ENCODE results near the gene MAGED4.
"Not testable (repeated sequence)": the region's sequence is repeated elsewhere in the genome, so short reads cannot be mapped to it uniquely, and the experiment has no call there.

Gene MAGED4

GRCh38 chrX:52185078-52185453 is 378 bp downstream of the MAGED4 start:
- not testable (repeated sequence) for H3K14ac ChIP-seq (ENCODE audit: low read length); H3K23ac ChIP-seq (ENCODE audit: low read depth, low read length, poor library complexity); H4K91ac ChIP-seq (ENCODE audit: low read depth, low read length, poor library complexity); DNase-seq (ENCODE audit: low spot score); H4K8ac ChIP-seq (ENCODE audit: low read depth, low read length); H3K9me3 ChIP-seq (replicated peaks in 1 of 2; ENCODE audit: control insufficient read depth in 2 of 2, insufficient read depth in 1 of 2, low read depth in 1 of 2, low read length in 2 of 2); H3K18ac ChIP-seq (ENCODE audit: low read length); H2AFZ ChIP-seq (ENCODE audit: low read length); H3K4ac ChIP-seq (ENCODE audit: low read length); H3K79me1 ChIP-seq (ENCODE audit: low read depth, low read length); H2BK120ac ChIP-seq (ENCODE audit: low read depth, low read length); H3K9ac ChIP-seq (ENCODE audit: low read depth, low read length, poor library complexity); H2BK12ac ChIP-seq (ENCODE audit: low read length); H3K4me1 ChIP-seq (ENCODE audit: control insufficient read depth in 2 of 2, insufficient read depth in 1 of 2, low read depth in 1 of 2, low read length in 2 of 2); H2AK5ac ChIP-seq (ENCODE audit: low read depth, low read length); H3K4me3 ChIP-seq (ENCODE audit: low read length in 2 of 2); H3K27ac ChIP-seq (replicated peaks; ENCODE audit: low read length); H3K36me3 ChIP-seq (replicated peaks in 1 of 2; ENCODE audit: control insufficient read depth in 2 of 2, insufficient read depth in 2 of 2, low read length in 2 of 2); H3K4me2 ChIP-seq (ENCODE audit: insufficient read depth, low read length, poor library complexity, severe bottlenecking); H2BK5ac ChIP-seq (ENCODE audit: low read length); H3K27me3 ChIP-seq (ENCODE audit: control insufficient read depth in 3 of 3, insufficient read depth in 3 of 3, low read depth in 1 of 3, low read length in 3 of 3); H2BK15ac ChIP-seq (ENCODE audit: low read length)
- no CpG with 5 or more reads among the region's 18 CpGs for WGBS, 2 donors (ENCODE audit: extremely low coverage in 2 of 2, insufficient read length in 2 of 2, insufficient replicate concordance in 1 of 2)

- not testable (repeated sequence) for DNase-seq (ENCODE audit: low spot score); H2BK5ac ChIP-seq (ENCODE audit: low read length); H3K9ac ChIP-seq (ENCODE audit: low read depth, low read length, poor library complexity); H3K23ac ChIP-seq (ENCODE audit: low read depth, low read length, poor library complexity); H4K91ac ChIP-seq (ENCODE audit: low read depth, low read length, poor library complexity); H3K79me1 ChIP-seq (ENCODE audit: low read depth, low read length); H3K27ac ChIP-seq (replicated peaks; ENCODE audit: low read length); H3K14ac ChIP-seq (ENCODE audit: low read length); H2BK12ac ChIP-seq (ENCODE audit: low read length); H3K9me3 ChIP-seq (replicated peaks in 1 of 2; ENCODE audit: control insufficient read depth in 2 of 2, insufficient read depth in 1 of 2, low read depth in 1 of 2, low read length in 2 of 2); H3K27me3 ChIP-seq (ENCODE audit: control insufficient read depth in 3 of 3, insufficient read depth in 3 of 3, low read depth in 1 of 3, low read length in 3 of 3); H3K4me1 ChIP-seq (ENCODE audit: control insufficient read depth in 2 of 2, insufficient read depth in 1 of 2, low read depth in 1 of 2, low read length in 2 of 2); H3K36me3 ChIP-seq (replicated peaks in 1 of 2; ENCODE audit: control insufficient read depth in 2 of 2, insufficient read depth in 2 of 2, low read length in 2 of 2); H2AK5ac ChIP-seq (ENCODE audit: low read depth, low read length); H3K4ac ChIP-seq (ENCODE audit: low read length); H3K4me2 ChIP-seq (ENCODE audit: insufficient read depth, low read length, poor library complexity, severe bottlenecking); H2BK120ac ChIP-seq (ENCODE audit: low read depth, low read length); H3K4me3 ChIP-seq (ENCODE audit: low read length in 2 of 2); H4K8ac ChIP-seq (ENCODE audit: low read depth, low read length); H2AFZ ChIP-seq (ENCODE audit: low read length); H2BK15ac ChIP-seq (ENCODE audit: low read length); H3K18ac ChIP-seq (ENCODE audit: low read length)
- WGBS, 2 donors (ENCODE audit: extremely low coverage in 2 of 2, insufficient read length in 2 of 2, insufficient replicate concordance in 1 of 2) = no CpG with 5 or more reads among the region's 6 CpGs
These were observed 26.7 kb downstream of the MAGED4 start for GRCh38 chrX:52211405-52211804.

- no peak overlapping the region for H2BK5ac ChIP-seq (ENCODE audit: low read length)
- no peaks in the 10 kb centered on the region for H3K79me1 ChIP-seq (ENCODE audit: low read depth, low read length)
- no peak overlapping the region for H2BK12ac ChIP-seq (ENCODE audit: low read length)
- no peak for DNase-seq (ENCODE audit: low spot score)
- no peak overlapping the region for H3K18ac ChIP-seq (ENCODE audit: low read length)
- no peak overlapping the region for H3K4me2 ChIP-seq (ENCODE audit: insufficient read depth, low read length, poor library complexity, severe bottlenecking)
- no peak overlapping the region for H2AFZ ChIP-seq (ENCODE audit: low read length)
- no peak overlapping the region for H3K4me3 ChIP-seq (ENCODE audit: low read length in 2 of 2)
- no peak overlapping the region for H4K91ac ChIP-seq (ENCODE audit: low read depth, low read length, poor library complexity)
- no peak overlapping the region for H3K9ac ChIP-seq (ENCODE audit: low read depth, low read length, poor library complexity)
- no peak overlapping the region for H3K14ac ChIP-seq (ENCODE audit: low read length)
- H3K27me3 ChIP-seq (ENCODE audit: control insufficient read depth in 3 of 3, insufficient read depth in 3 of 3, low read depth in 1 of 3, low read length in 3 of 3) = no peaks in the 10 kb centered on the region
- no CpG with 5 or more reads among the region's 3 CpGs for WGBS, 2 donors (ENCODE audit: extremely low coverage in 2 of 2, insufficient read length in 2 of 2, insufficient replicate concordance in 1 of 2)
- no peaks in the 10 kb centered on the region for H3K36me3 ChIP-seq (replicated peaks in 1 of 2; ENCODE audit: control insufficient read depth in 2 of 2, insufficient read depth in 2 of 2, low read length in 2 of 2)
- H2BK120ac ChIP-seq (ENCODE audit: low read depth, low read length) = no peak overlapping the region
- peaks cover 0 to 3% of the 10 kb centered on the region in 2 donors for H3K4me1 ChIP-seq (ENCODE audit: control insufficient read depth in 2 of 2, insufficient read depth in 1 of 2, low read depth in 1 of 2, low read length in 2 of 2)
- H2AK5ac ChIP-seq (ENCODE audit: low read depth, low read length) = no peak overlapping the region
- H2BK15ac ChIP-seq (ENCODE audit: low read length) = no peak overlapping the region
- H3K27ac ChIP-seq (replicated peaks; ENCODE audit: low read length) = no peak overlapping the region
- H3K9me3 ChIP-seq (replicated peaks in 1 of 2; ENCODE audit: control insufficient read depth in 2 of 2, insufficient read depth in 1 of 2, low read depth in 1 of 2, low read length in 2 of 2) = no peaks in the 10 kb centered on the region
- H3K23ac ChIP-seq (ENCODE audit: low read depth, low read length, poor library complexity) = no peak overlapping the region
- no peak overlapping the region for H4K8ac ChIP-seq (ENCODE audit: low read depth, low read length)
- no peak overlapping the region for H3K4ac ChIP-seq (ENCODE audit: low read length)
These were observed 28.6 kb downstream of the MAGED4 start for GRCh38 chrX:52213276-52213675.

- no peak overlapping the region for H3K27ac ChIP-seq (replicated peaks; ENCODE audit: low read length)
- H2BK12ac ChIP-seq (ENCODE audit: low read length) = no peak overlapping the region
- no peak overlapping the region for H3K14ac ChIP-seq (ENCODE audit: low read length)
- no peak overlapping the region for H2AFZ ChIP-seq (ENCODE audit: low read length)
- H3K4ac ChIP-seq (ENCODE audit: low read length) = no peak overlapping the region
- H2BK5ac ChIP-seq (ENCODE audit: low read length) = no peak overlapping the region
- H3K4me3 ChIP-seq (ENCODE audit: low read length in 2 of 2) = no peak overlapping the region
- no peak overlapping the region for H2BK120ac ChIP-seq (ENCODE audit: low read depth, low read length)
- no CpG with 5 or more reads among the region's 3 CpGs for WGBS, 2 donors (ENCODE audit: extremely low coverage in 2 of 2, insufficient read length in 2 of 2, insufficient replicate concordance in 1 of 2)
- H3K9ac ChIP-seq (ENCODE audit: low read depth, low read length, poor library complexity) = no peak overlapping the region
- no peak overlapping the region for H3K23ac ChIP-seq (ENCODE audit: low read depth, low read length, poor library complexity)
- H2AK5ac ChIP-seq (ENCODE audit: low read depth, low read length) = no peak overlapping the region
- peak overlapping the region; percentile 26 for H2BK15ac ChIP-seq (ENCODE audit: low read length)
- no peak overlapping the region for H3K4me2 ChIP-seq (ENCODE audit: insufficient read depth, low read length, poor library complexity, severe bottlenecking)
- no peaks in the 10 kb centered on the region for H3K79me1 ChIP-seq (ENCODE audit: low read depth, low read length)
- no peak overlapping the region for H3K18ac ChIP-seq (ENCODE audit: low read length)
- no peak overlapping the region for H4K8ac ChIP-seq (ENCODE audit: low read depth, low read length)
- H4K91ac ChIP-seq (ENCODE audit: low read depth, low read length, poor library complexity) = no peak overlapping the region
- no peaks in the 10 kb centered on the region for H3K27me3 ChIP-seq (ENCODE audit: control insufficient read depth in 3 of 3, insufficient read depth in 3 of 3, low read depth in 1 of 3, low read length in 3 of 3)
- H3K4me1 ChIP-seq (ENCODE audit: control insufficient read depth in 2 of 2, insufficient read depth in 1 of 2, low read depth in 1 of 2, low read length in 2 of 2) = peaks cover 0 to 3% of the 10 kb centered on the region in 2 donors
- no peaks in the 10 kb centered on the region for H3K9me3 ChIP-seq (replicated peaks in 1 of 2; ENCODE audit: control insufficient read depth in 2 of 2, insufficient read depth in 1 of 2, low read depth in 1 of 2, low read length in 2 of 2)
- no peak for DNase-seq (ENCODE audit: low spot score)
- no peaks in the 10 kb centered on the region for H3K36me3 ChIP-seq (replicated peaks in 1 of 2; ENCODE audit: control insufficient read depth in 2 of 2, insufficient read depth in 2 of 2, low read length in 2 of 2)
These were observed 31.9 kb downstream of the MAGED4 start for GRCh38 chrX:52216541-52216940.
